Effector memory CD8-positive, alpha-beta T cell (primary cell): Measurements from ENCODE around the gene DPH2.

ENCODE experiments used
- ATAC-seq: fragments of 150-1000 bp; cut with Tn5 transposase; replicated peaks from 2 replicates; pipeline ENCODE4 v1.10.0; 2021; ENCODE audit warnings: mild to moderate bottlenecking, moderate library complexity
- DNase-seq, 3 experiments: peaks; one replicate each; pipeline ENCODE4 v3.0.0; 2021
- H3K27ac Mint-ChIP-seq, 2 donors: one replicate each; pipeline ENCODE4 v1.8.0; 2022; ENCODE audit warnings: mild to moderate bottlenecking in 2 of 2, mixed read lengths in 2 of 2, moderate library complexity in 2 of 2
- H3K27me3 Mint-ChIP-seq, 2 donors: one replicate each; pipeline ENCODE4 v1.8.0; 2022; ENCODE audit warnings: mixed read lengths in 2 of 2
- H3K36me3 Mint-ChIP-seq: one replicate; pipeline ENCODE4 v1.8.0; 2022; ENCODE audit warnings: mild to moderate bottlenecking, moderate library complexity, mixed read lengths; ENCODE audit not compliant: insufficient read depth
- H3K4me1 Mint-ChIP-seq, 2 donors: one replicate each; pipeline ENCODE4 v1.8.0; 2022; ENCODE audit warnings: low read depth in 2 of 2, mixed read lengths in 2 of 2
- H3K4me3 Mint-ChIP-seq, 2 donors: one replicate each; pipeline ENCODE4 v1.8.0; 2022; ENCODE audit warnings: mild to moderate bottlenecking in 2 of 2, mixed read lengths in 2 of 2, moderate library complexity in 2 of 2
- H3K9me3 Mint-ChIP-seq, 2 donors: one replicate each; pipeline ENCODE4 v1.8.0; 2022; ENCODE audit warnings: mixed read lengths in 2 of 2

The DPH2 gene

GRCh38 chr1:43949678-43950077, 20.1 kb upstream of the DPH2 start:
- no peak for ATAC-seq
- peaks cover 3% of the 10 kb centered on the region for H3K36me3 Mint-ChIP-seq
- H3K27ac Mint-ChIP-seq = no peak overlapping the region
- no peak overlapping the region for H3K4me3 Mint-ChIP-seq
- H3K4me1 Mint-ChIP-seq = peaks cover 32 to 58% of the 10 kb centered on the region in 2 donors
- H3K27me3 Mint-ChIP-seq = no peaks in the 10 kb centered on the region
- no peak for DNase-seq
- no peaks in the 10 kb centered on the region for H3K9me3 Mint-ChIP-seq

- no peaks in the 10 kb centered on the region for H3K27me3 Mint-ChIP-seq
- DNase-seq = no peak
These were observed 18.5 kb upstream of the DPH2 start for GRCh38 chr1:43951021-43951985.

GRCh38 chr1:43952731-43953346, 17.0 kb upstream of the DPH2 start:
- Mint-ChIP-seq H3K4me1 (peaks cover 20 to 36% of the 10 kb centered on the region in 2 donors), H3K9me3 (no peaks in the 10 kb centered on the region), H3K27me3 (no peaks in the 10 kb centered on the region), H3K27ac (no peak overlapping the region), H3K4me3 (no peak overlapping the region), H3K36me3 (peaks cover 3% of the 10 kb centered on the region)
- DNase-seq = no peak
- ATAC-seq = no peak

More at GRCh38 chr1:43951021-43951985, 18.5 kb upstream of the DPH2 start:
- Mint-ChIP-seq H3K9me3 (no peaks in the 10 kb centered on the region), H3K36me3 (peaks cover 3% of the 10 kb centered on the region), H3K4me1 (peaks cover 26 to 49% of the 10 kb centered on the region in 2 donors), H3K27ac (no peak overlapping the region), H3K4me3 (no peak overlapping the region)
- ATAC-seq = no peak

- no peak for ATAC-seq
- Mint-ChIP-seq H3K4me1 (peaks cover 17 to 31% of the 10 kb centered on the region in 2 donors), H3K4me3 (no peak overlapping the region), H3K27me3 (no peaks in the 10 kb centered on the region), H3K9me3 (no peaks in the 10 kb centered on the region), H3K27ac (no peak overlapping the region), H3K36me3 (peaks cover 3% of the 10 kb centered on the region)
- DNase-seq = no peak
These were observed 16.4 kb upstream of the DPH2 start for GRCh38 chr1:43953361-43953760.

- Mint-ChIP-seq H3K27me3 (no peaks in the 10 kb centered on the region), H3K36me3 (peaks cover 3% of the 10 kb centered on the region), H3K27ac (peak overlapping the region in 1 of 2 donors; percentile 30), H3K4me3 (no peak overlapping the region), H3K4me1 (peaks cover 11 to 26% of the 10 kb centered on the region in 2 donors), H3K9me3 (no peaks in the 10 kb centered on the region)
- DNase-seq (no peak), ATAC-seq (no peak)
These were observed 15.8 kb upstream of the DPH2 start for GRCh38 chr1:43954036-43954435.

GRCh38 chr1:43956234-43956633, 13.6 kb upstream of the DPH2 start:
- Mint-ChIP-seq H3K27me3 (no peaks in the 10 kb centered on the region), H3K4me3 (no peak overlapping the region), H3K36me3 (peaks cover 3% of the 10 kb centered on the region), H3K27ac (no peak overlapping the region), H3K9me3 (no peaks in the 10 kb centered on the region), H3K4me1 (peaks cover 4 to 10% of the 10 kb centered on the region in 2 donors)
- ATAC-seq (no peak), DNase-seq (no peak)

- DNase-seq (no peak), ATAC-seq (no peak)
- no peak overlapping the region for H3K27ac Mint-ChIP-seq
- peaks cover 3% of the 10 kb centered on the region for H3K36me3 Mint-ChIP-seq
- no peaks in the 10 kb centered on the region for H3K9me3 Mint-ChIP-seq
- no peak overlapping the region for H3K4me3 Mint-ChIP-seq
- H3K4me1 Mint-ChIP-seq = peaks cover 4 to 7% of the 10 kb centered on the region in 2 donors
- H3K27me3 Mint-ChIP-seq = no peaks in the 10 kb centered on the region
These were observed 12.3 kb upstream of the DPH2 start for GRCh38 chr1:43957407-43958040.

GRCh38 chr1:43958351-43959255, 11.2 kb upstream of the DPH2 start:
- no peak overlapping the region for H3K27ac Mint-ChIP-seq
- H3K36me3 Mint-ChIP-seq = peaks cover 3% of the 10 kb centered on the region
- no peak for ATAC-seq
- H3K4me1 Mint-ChIP-seq = peaks cover 4 to 7% of the 10 kb centered on the region in 2 donors
- H3K27me3 Mint-ChIP-seq = no peaks in the 10 kb centered on the region
- DNase-seq = no peak
- no peaks in the 10 kb centered on the region for H3K9me3 Mint-ChIP-seq
- no peak overlapping the region for H3K4me3 Mint-ChIP-seq

GRCh38 chr1:43960798-43961197, 9.0 kb upstream of the DPH2 start:
- Mint-ChIP-seq H3K4me3 (no peak overlapping the region), H3K36me3 (peaks cover 3% of the 10 kb centered on the region), H3K4me1 (no peaks in the 10 kb centered on the region), H3K27ac (no peak overlapping the region), H3K9me3 (no peaks in the 10 kb centered on the region), H3K27me3 (no peaks in the 10 kb centered on the region)
- ATAC-seq (no peak), DNase-seq (no peak)

GRCh38 chr1:43961692-43962091, 8.1 kb upstream of the DPH2 start:
- Mint-ChIP-seq H3K27ac (no peak overlapping the region), H3K36me3 (peaks cover 3% of the 10 kb centered on the region), H3K4me1 (no peaks in the 10 kb centered on the region), H3K9me3 (no peaks in the 10 kb centered on the region), H3K27me3 (no peaks in the 10 kb centered on the region), H3K4me3 (no peak overlapping the region)
- DNase-seq (no peak), ATAC-seq (no peak)

GRCh38 chr1:43962324-43962723, 7.5 kb upstream of the DPH2 start:
- Mint-ChIP-seq H3K27me3 (no peaks in the 10 kb centered on the region), H3K27ac (no peak overlapping the region), H3K36me3 (peaks cover 3% of the 10 kb centered on the region), H3K4me1 (no peaks in the 10 kb centered on the region), H3K9me3 (no peaks in the 10 kb centered on the region), H3K4me3 (no peak overlapping the region)
- DNase-seq = no peak
- no peak for ATAC-seq

GRCh38 chr1:43963006-43963405, 6.8 kb upstream of the DPH2 start:
- Mint-ChIP-seq H3K9me3 (no peaks in the 10 kb centered on the region), H3K36me3 (peaks cover 3% of the 10 kb centered on the region), H3K4me3 (no peak overlapping the region), H3K27me3 (no peaks in the 10 kb centered on the region), H3K27ac (no peak overlapping the region), H3K4me1 (no peaks in the 10 kb centered on the region)
- DNase-seq (no peak), ATAC-seq (no peak)

- H3K4me1 Mint-ChIP-seq = no peaks in the 10 kb centered on the region
- H3K4me3 Mint-ChIP-seq = no peak overlapping the region
- H3K27me3 Mint-ChIP-seq = no peaks in the 10 kb centered on the region
- H3K27ac Mint-ChIP-seq = no peak overlapping the region
- ATAC-seq (no peak), DNase-seq (no peak)
- H3K36me3 Mint-ChIP-seq = peaks cover 3% of the 10 kb centered on the region
- no peaks in the 10 kb centered on the region for H3K9me3 Mint-ChIP-seq
These were observed 5.9 kb upstream of the DPH2 start for GRCh38 chr1:43963890-43964289.
